Coronary artery (tissue), 2 donors: ENCODE results near the gene VMP1.
A peak's percentile ranks its signal among the peaks of the same experiment; 100 is the strongest.
"Not testable (repeated sequence)": the region's sequence is repeated elsewhere in the genome, so short reads cannot be mapped to it uniquely, and the experiment has no call there.

Source experiments
- DNase-seq: peaks from one replicate; pipeline ENCODE4 v3.0.0-alpha.2; 2017; ENCODE audit warnings: low spot score
- H3K27ac ChIP-seq, 2 donors: fragments of 200-600 bp; sonication (generic); one replicate each; pipeline ENCODE4 v1.5.1; 2016 to 2019
- H3K4me3 ChIP-seq: fragments of 200-600 bp; sonication (generic); 2 replicates; pipeline ENCODE4 v1.5.1; 2016; ENCODE audit warnings: mild to moderate bottlenecking, moderate library complexity
- CTCF ChIP-seq: fragments of 200-600 bp; sonication (generic); IDR thresholded peaks from one replicate; pipeline ENCODE4 v1.5.1; 2019; ENCODE audit warnings: antibody characterized with exemption

The VMP1 gene

GRCh38 chr17:59845595-59846393 is 138.3 kb downstream of the VMP1 start:
- no peak for DNase-seq
- Histone ChIP-seq H3K27ac (peak overlapping the region; percentile 82 to 91), H3K4me3 (peak overlapping the region; percentile 23)
- no peak for TF ChIP-seq CTCF

GRCh38 chr17:59846394-59847165 is 139.1 kb downstream of the VMP1 start:
- DNase-seq: no peak

GRCh38 chr17:59848385-59848668 is 140.9 kb downstream of the VMP1 start:
- no peak overlapping the region for H3K27ac ChIP-seq
- DNase-seq: no peak
- TF ChIP-seq CTCF: no peak
- no peak overlapping the region for H3K4me3 ChIP-seq

More at GRCh38 chr17:59846394-59847165, 139.1 kb downstream of the VMP1 start:
- Histone ChIP-seq H3K27ac (peak overlapping the region; percentile 82 to 91), H3K4me3 (peak overlapping the region; percentile 23)
- no peak for TF ChIP-seq CTCF

- no peak overlapping the region for H3K4me3 ChIP-seq
- TF ChIP-seq CTCF: no peak
- DNase-seq: no peak
- H3K27ac ChIP-seq: no peak overlapping the region
These were observed 141.3 kb downstream of the VMP1 start for GRCh38 chr17:59848778-59849177.

- H3K27ac ChIP-seq, H3K4me3 ChIP-seq, DNase-seq: not testable (repeated sequence)
These were observed 142.9 kb downstream of the VMP1 start for GRCh38 chr17:59850311-59850710.

- peak overlapping the region; percentile 32 for H3K4me3 ChIP-seq
- no peak for DNase-seq
- TF ChIP-seq CTCF: no peak
These were observed 144.3 kb downstream of the VMP1 start for GRCh38 chr17:59851439-59852375.

GRCh38 chr17:59852847-59853167 is 145.4 kb downstream of the VMP1 start:
- not testable (repeated sequence) for DNase-seq
- H3K27ac ChIP-seq: peak overlapping the region in 1 of 2 donors; percentile 54

More at GRCh38 chr17:59851439-59852375, 144.3 kb downstream of the VMP1 start:
- peak overlapping the region in 1 of 2 donors; percentile 81 for H3K27ac ChIP-seq

More at GRCh38 chr17:59852847-59853167, 145.4 kb downstream of the VMP1 start:
- H3K4me3 ChIP-seq: not testable (repeated sequence)
